SW 1271 (cell line): ENCODE measurements around the gene HOXA13.

Experiments
- DNase-seq, 2 experiments: peaks; one replicate each; lab custom pipeline; 2025; lab: John Stamatoyannopoulos, UW

The HOXA13 gene

GRCh38 chr7:27159266-27160144 lies 40.4 kb downstream of the HOXA13 start:
- no peak for DNase-seq

GRCh38 chr7:27158436-27159265 lies 41.2 kb downstream of the HOXA13 start:
- DNase-seq: no peak

DNA sequence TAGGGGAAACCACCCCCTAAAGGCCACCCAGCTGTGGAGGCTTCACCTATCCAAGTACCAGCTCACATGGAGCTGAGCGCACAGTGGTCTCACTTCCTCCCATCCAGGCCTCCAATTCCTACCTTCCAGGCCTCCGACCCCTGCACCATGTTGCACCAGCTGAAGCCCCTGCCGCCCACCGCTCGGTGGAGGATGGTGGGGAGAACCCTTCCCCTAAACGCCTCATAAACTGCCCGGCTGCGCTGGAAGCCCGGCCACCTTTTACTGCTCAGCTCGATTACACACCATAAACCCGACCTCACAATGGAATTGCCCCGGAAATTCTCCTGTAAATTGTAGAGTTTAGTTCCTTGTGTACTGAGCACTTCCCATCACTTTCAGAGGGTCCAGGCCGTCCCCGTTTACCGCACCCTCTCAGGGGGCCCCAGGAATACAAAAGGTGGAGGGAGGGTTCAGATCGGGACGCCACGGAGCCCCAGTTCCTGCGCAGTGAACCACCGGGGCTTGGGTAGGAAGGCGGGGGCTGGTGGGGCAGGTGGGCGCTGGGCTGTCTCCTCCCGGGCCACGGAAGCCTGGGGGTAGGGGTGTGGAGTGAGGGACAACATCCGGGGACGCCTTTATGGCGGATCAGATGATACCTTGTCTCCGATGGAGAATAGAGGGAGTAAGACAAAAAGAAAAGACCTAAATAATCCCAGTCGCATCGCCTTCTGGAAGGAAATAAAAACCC lies 42.0 kb downstream of the HOXA13 start:
- no peak for DNase-seq

GRCh38 chr7:27156916-27157701 lies 42.8 kb downstream of the HOXA13 start:
- no peak for DNase-seq

DNA sequence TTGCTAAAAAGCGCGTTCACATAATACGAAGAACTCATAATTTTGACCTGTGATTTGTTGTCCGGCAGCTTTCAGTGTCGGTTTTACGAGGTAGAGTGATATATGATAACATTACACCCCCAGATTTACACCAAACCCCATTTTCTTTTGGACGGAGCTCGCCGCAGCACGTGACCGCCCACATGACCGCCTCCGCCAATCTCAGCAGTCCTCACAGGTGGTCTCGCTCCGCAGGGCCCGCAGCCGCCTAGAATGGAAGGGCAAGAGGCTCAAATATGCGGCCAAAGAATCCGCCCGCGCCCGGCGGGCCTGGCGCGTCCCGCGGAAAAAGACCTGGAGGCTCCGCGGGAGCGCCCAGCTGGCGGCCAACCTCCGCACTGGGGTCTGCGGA lies 43.4 kb downstream of the HOXA13 start, which contains the start of gene HOXA7:
TSS of gene HOXA7 (minus strand) at position 168 of the 391 bp plus-strand sequence. CDS start at position 38, 130 bp downstream.
- DNase-seq: peak in 1 of 2 experiments; percentile 39

DNA sequence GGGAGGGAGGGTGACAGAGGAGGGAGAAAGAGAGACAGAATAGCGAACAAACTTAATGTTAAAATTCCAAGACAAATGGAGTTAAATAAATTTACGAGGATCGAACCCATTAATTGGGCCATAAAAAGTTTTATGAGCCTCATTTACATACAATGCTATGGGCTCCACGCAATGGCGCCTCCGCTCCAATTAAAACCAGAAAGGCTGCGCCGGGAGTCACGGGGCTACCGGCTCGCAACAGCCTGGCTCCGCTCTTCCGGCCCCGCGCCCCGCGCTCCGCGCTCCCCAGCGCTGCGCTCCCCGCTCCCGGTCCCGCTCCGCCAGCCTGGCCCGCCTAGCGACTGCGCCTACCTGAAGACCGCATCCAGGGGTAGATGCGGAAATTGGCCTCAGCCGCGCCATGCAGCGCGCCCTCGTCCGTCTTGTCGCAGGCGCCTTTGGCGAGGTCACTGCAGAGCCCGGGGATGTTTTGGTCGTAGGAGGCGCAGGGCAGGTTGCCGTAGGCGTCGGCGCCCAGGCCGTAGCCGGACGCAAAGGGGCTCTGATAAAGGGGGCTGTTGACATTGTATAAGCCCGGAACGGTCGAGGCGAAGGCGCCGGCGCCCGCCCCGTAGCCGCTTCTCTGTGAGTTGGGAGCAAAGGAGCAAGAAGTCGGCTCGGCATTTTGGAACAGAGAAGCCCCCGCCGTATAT lies 43.9 kb downstream of the HOXA13 start:
- DNase-seq: no peak

DNA sequence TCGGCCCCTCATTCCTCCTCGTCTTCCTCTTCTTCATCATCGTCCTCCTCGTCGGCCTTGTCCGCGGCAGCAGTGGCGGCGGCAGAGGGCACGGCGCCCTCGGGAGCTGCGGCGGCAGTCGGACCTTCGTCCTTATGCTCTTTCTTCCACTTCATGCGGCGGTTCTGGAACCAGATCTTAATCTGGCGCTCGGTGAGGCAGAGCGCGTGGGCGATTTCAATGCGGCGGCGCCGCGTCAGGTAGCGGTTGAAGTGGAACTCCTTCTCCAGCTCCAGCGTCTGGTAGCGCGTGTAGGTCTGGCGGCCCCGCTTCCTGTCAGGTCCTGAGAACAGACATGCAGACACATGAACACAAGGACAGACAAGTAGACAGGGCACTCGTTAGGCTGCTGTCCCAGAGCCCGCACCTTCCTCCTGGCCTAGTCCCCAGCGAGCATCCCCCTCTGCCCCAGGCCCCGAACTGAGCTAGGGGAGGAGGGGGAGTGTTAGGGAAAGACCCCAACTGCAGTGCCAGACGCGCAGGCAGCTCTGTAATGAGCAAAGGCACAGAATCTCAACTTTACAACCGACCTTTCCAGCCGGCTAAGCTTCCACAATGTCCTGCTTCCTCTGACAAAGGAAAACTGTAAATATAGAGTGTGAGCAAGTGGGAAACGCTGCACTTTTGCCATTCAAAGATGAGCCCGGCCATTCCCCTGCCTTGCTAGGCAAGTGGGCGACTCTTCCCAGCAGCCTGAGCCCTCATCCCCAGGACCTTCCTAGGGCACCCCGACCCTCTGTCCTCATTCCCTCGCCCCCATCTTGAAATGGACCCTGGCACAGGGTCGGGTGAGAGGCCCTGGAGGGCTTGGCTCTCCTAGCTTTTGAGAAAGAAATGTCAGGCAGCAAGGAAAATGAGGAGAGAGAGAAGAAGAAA lies 44.7 kb downstream of the HOXA13 start:
- no peak for DNase-seq

DNA sequence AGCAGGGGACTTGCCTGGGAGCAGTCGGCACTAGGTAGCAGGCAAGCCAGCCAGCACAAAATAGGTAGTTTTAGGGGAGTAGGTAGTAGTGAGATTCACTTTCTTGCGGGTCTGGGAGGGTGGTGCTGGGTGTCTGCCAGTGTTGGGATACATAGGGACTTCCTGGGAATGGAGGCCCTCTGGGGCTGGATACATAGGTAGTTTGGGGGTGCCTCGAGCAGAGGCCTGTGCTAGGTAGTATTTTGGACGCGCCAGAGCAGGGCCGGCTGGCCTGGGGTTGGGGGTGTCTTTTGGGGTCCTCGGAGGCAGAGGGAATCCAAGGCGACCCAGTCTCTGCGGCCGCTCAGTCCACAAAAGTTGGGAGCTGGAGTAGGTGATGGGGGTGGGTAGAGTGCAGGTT lies 45.5 kb downstream of the HOXA13 start:
- DNase-seq: no peak

DNA sequence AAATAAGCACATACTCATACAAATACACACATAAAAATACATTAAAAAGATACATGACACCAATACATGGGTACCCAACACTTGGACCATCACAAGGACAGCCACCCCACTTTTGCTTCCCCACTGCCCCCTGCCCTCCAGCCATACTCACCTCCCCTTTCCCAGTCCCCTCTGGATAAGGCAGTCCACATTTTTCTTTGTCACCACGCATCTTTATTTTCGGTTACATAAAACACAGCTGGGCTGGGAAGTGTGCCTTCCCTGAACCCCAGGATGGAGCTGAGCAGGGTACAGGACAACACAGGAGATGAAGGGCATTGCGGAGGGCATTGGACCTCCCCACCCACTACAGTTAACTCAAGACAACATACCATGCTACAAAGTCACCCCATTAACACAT lies 46.4 kb downstream of the HOXA13 start:
- DNase-seq: no peak

DNA sequence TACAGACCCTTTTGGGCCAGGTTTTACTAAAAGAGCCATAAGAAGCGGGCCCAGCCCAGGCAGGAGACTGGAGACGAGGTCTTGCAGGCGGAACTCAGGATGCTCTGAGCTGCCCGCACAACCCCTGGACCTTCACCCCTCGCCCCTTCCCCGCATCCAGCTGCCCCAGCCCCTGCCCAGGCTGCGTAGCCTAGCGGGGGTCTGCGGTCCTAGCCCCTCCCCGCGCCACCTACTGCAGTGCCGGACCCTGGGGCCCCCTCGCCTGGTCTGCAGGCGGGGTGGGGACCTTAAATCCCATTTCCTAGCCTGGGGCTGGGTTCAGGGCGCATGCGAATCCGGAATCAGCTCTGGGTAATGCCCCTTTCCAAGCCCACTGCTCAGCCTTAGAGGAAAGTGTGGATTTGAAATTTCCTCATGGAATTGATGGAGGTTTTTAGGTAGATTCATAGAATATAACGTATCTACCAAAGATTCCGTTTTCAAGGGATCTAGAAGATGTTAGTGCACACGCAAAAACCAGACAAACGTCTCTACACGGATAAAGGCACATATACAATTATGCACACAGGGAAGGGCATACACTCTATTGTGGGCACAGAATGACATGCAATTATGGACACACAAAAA lies 47.0 kb downstream of the HOXA13 start:
- DNase-seq: no peak

- no peak for DNase-seq
Measured at GRCh38 chr7:27151931-27152815, 47.7 kb downstream of the HOXA13 start, which contains the start of gene HOXA3. Gene HOXA3 (minus strand): TSS chr7:27152583. CDS start chr7:27110640, 41,943 bp downstream.

GRCh38 chr7:27151341-27151930 lies 48.5 kb downstream of the HOXA13 start:
- DNase-seq: no peak

DNA sequence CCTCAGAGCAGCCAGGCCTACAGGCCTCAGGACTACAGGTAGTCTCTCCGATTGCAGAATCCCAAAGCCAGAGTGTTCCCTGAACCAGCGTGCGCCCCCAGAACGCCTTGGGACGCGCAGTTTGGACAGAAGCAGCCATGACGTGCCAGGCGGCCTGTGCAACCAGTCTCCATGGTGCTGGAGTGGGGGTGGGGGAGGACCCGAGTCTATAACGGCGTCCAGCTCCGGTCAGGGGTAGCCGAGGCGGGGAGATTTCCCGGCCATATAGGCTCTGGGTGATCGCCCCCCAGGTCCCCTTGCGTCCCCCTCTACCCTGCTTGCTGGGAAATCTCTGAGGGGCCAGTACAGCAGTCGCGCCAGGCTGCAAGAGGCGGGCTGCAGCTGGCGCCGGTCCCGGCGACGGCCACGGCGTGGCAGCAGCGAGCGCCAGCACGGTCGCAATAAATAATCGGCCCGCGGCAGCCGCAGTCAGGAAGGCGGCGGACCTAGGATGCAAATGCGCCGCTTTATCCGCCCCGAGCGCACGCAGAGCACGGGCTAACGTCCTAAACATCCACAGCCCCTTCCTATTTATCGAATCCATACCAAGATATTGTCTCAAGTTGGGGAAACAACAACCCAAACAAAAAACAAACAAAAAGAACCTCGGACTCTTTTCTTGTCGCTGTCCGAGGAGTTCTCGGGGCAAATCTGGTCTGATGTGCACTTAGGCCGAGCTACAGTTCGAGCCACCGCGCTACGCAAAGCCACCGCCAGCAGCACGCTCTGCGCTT lies 49.1 kb downstream of the HOXA13 start:
- peak in 1 of 2 experiments; percentile 73 for DNase-seq

- no peak for DNase-seq
Measured at GRCh38 chr7:27149842-27150567, 49.9 kb downstream of the HOXA13 start.

DNA sequence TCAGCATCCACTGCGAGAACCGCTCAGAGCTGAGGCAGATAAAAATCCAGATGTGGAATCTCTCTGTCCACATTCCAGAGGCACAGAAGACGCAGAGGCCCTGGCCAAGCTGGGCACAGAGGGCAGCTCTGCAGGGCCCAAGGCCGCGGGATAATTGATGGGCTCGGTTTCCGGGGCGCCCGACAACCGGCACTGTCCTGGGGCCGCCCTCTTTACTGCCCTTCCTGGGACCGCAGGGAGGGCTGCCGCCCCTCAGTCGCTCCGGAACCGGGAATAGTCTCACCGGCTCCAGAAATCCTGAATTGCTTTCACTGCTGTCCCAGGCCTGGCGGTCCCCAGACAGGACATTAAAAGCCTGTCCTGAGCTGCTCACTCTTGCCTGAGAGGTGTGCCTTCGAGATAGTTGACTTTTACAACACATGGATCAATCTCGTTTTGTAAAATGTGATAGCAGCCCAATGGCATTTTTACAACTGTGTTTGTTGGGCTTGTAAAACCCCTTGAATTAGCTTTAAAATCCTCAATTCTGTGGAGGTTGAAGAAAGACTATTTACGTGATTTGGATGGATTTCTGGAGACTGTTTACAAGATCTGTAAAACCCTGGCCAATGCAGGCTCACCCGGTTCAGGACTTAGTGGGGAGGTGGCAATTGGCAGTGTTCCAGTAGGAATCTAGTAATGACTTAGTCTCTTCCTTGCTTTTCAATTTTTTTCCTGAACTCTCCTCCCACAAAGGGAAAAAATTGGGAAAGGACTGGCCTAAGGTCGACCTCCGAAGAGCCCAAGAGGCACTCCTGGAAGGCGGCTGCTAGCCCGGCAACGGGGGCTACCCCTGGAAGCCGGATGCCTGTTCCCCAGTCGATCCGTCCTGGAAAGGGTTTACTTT lies 50.9 kb downstream of the HOXA13 start:
- no peak for DNase-seq
